Measurements from ENCODE around the gene COL4A2. TPM values are rescaled to one million over a fixed set of nuclear protein-coding genes. Genes with fewer than 3 reads are reported as not detected.

COL4A2 gene
- total and polyA plus RNA-seq, 2 donors (not counting 1 experiment from before 2014, with no cell fraction given), result 0.17 TPM; not detected in 1

GRCh38 chr13:110391273-110391672 is 84.2 kb downstream of the COL4A2 start:
- no peaks in the 10 kb centered on the region for H4K20me1 ChIP-seq (ENCODE audit: control insufficient read depth, insufficient read depth, low read length, poor library complexity, severe bottlenecking)
- H3K27ac ChIP-seq (ENCODE audit: low read length in 2 of 2), result no peak overlapping the region
- CTCF ChIA-PET, result no interaction called here
- no peak overlapping the region for H3K4me3 ChIP-seq (ENCODE audit: control extremely low read depth in 1 of 5, extremely low read depth in 1 of 5, insufficient read depth in 1 of 5, low read depth in 2 of 5, low read length in 4 of 5)
- no peaks in the 10 kb centered on the region for H3K9me3 Mint-ChIP-seq (ENCODE audit: insufficient read depth)
- no peak overlapping the region for H3K9ac ChIP-seq (ENCODE audit: low read length)
- no peak for DNase-seq
- no peak for ATAC-seq (ENCODE audit: low read depth)
- intact Hi-C loops (cut with micrococcal nuclease), result no loop called here
- peaks cover 5% of the 10 kb centered on the region for H3K4me1 Mint-ChIP-seq
- peaks cover 7 to 10% of the 10 kb centered on the region in 2 donors for H3K4me1 ChIP-seq (ENCODE audit: control insufficient read depth in 2 of 2, insufficient read depth in 2 of 2, low read length in 2 of 2)
- peaks cover 0 to 16% (median 0%) of the 10 kb centered on the region in 3 donors for H3K9me3 ChIP-seq (ENCODE audit: control extremely low read depth in 1 of 3, control insufficient read depth in 2 of 3, insufficient read depth in 1 of 3, low read length in 2 of 3)
- no peaks in the 10 kb centered on the region for H3K79me2 ChIP-seq (ENCODE audit: control insufficient read depth, insufficient read depth, low read length)
- no peak overlapping the region for H3K4me2 ChIP-seq (replicated peaks; ENCODE audit: low read depth, low read length, poor library complexity, severe bottlenecking)
- no peak overlapping the region for H3K27ac Mint-ChIP-seq
- H3K27me3 ChIP-seq (replicated peaks in 1 of 4; ENCODE audit: control extremely low read depth in 1 of 4, control insufficient read depth in 3 of 4, insufficient read depth in 4 of 4, low read length in 3 of 4), result peaks cover 0 to 23% (median 1%) of the 10 kb centered on the region in 4 experiments
- POLR2A ChIA-PET, result no interaction called here
- TF ChIP-seq EZH2 (IDR thresholded peaks at IDR 0.05; ENCODE audit: borderline replicate concordance, insufficient read depth, low read depth, low read length, poor library complexity, severe bottlenecking) (no peak), CTCF (IDR thresholded peaks at IDR 0.05) (no peak)
- peaks cover 42% of the 10 kb centered on the region for H3K27me3 Mint-ChIP-seq
- WGBS (ENCODE audit: insufficient coverage), result 100% methylated on average over 1 of the region's 6 CpGs
- H3K4me3 Mint-ChIP-seq, result no peak overlapping the region
- H3K36me3 ChIP-seq (replicated peaks in 1 of 2; ENCODE audit: control extremely low read depth in 1 of 2, control insufficient read depth in 1 of 2, extremely low read depth in 1 of 2, insufficient read depth in 2 of 2, low read length in 1 of 2), result no peaks in the 10 kb centered on the region
- no peak overlapping the region for H2AFZ ChIP-seq (ENCODE audit: insufficient read depth, low read depth, low read length, poor library complexity, severe bottlenecking)

GRCh38 chr13:110392510-110393240 is 85.6 kb downstream of the COL4A2 start:
- Histone ChIP-seq H2AFZ (ENCODE audit: insufficient read depth, low read depth, low read length, poor library complexity, severe bottlenecking) (no peak overlapping the region), H3K27ac (ENCODE audit: low read length in 2 of 2) (no peak overlapping the region), H3K9me3 (ENCODE audit: control extremely low read depth in 1 of 3, control insufficient read depth in 2 of 3, insufficient read depth in 1 of 3, low read length in 2 of 3) (peaks cover 0 to 10% (median 0%) of the 10 kb centered on the region in 3 donors), H3K4me3 (ENCODE audit: control extremely low read depth in 1 of 5, extremely low read depth in 1 of 5, insufficient read depth in 1 of 5, low read depth in 2 of 5, low read length in 4 of 5) (no peak overlapping the region), H3K9ac (ENCODE audit: low read length) (no peak overlapping the region), H4K20me1 (ENCODE audit: control insufficient read depth, insufficient read depth, low read length, poor library complexity, severe bottlenecking) (no peaks in the 10 kb centered on the region), H3K4me1 (ENCODE audit: control insufficient read depth in 2 of 2, insufficient read depth in 2 of 2, low read length in 2 of 2) (peaks cover 4 to 6% of the 10 kb centered on the region in 2 donors), H3K36me3 (replicated peaks in 1 of 2; ENCODE audit: control extremely low read depth in 1 of 2, control insufficient read depth in 1 of 2, extremely low read depth in 1 of 2, insufficient read depth in 2 of 2, low read length in 1 of 2) (no peaks in the 10 kb centered on the region), H3K79me2 (ENCODE audit: control insufficient read depth, insufficient read depth, low read length) (no peaks in the 10 kb centered on the region), H3K27me3 (replicated peaks in 1 of 4; ENCODE audit: control extremely low read depth in 1 of 4, control insufficient read depth in 3 of 4, insufficient read depth in 4 of 4, low read length in 3 of 4) (peaks cover 0 to 17% (median 1%) of the 10 kb centered on the region in 4 experiments), H3K4me2 (replicated peaks; ENCODE audit: low read depth, low read length, poor library complexity, severe bottlenecking) (no peak overlapping the region)
- intact Hi-C loops (cut with micrococcal nuclease), result no loop called here
- ChIA-PET CTCF (interaction anchor here (0.8 kb wide), 1 partner anchor 18 kb away, joined by 3 read pairs; no protein-coding TSS in a partner anchor), POLR2A (no interaction called here)
- no peaks in the 10 kb centered on the region for H3K9me3 Mint-ChIP-seq (ENCODE audit: insufficient read depth)
- no peak for ATAC-seq (ENCODE audit: low read depth)
- DNase-seq, result no peak
- H3K4me1 Mint-ChIP-seq, result peaks cover 4% of the 10 kb centered on the region
- no peak overlapping the region for H3K27ac Mint-ChIP-seq
- no peak overlapping the region for H3K4me3 Mint-ChIP-seq
- TF ChIP-seq EZH2 (IDR thresholded peaks at IDR 0.05; ENCODE audit: borderline replicate concordance, insufficient read depth, low read depth, low read length, poor library complexity, severe bottlenecking), result no peak
- no peak for TF ChIP-seq CTCF (IDR thresholded peaks at IDR 0.05)
- WGBS (ENCODE audit: insufficient coverage), result 6% methylated on average over 6 of the region's 7 CpGs
- peaks cover 50% of the 10 kb centered on the region for H3K27me3 Mint-ChIP-seq

Data from B cell (primary cell).